Pulmonary artery endothelial cell (primary cell): ENCODE measurements around the gene GFI1. TPM values are rescaled to one million over a fixed set of nuclear protein-coding genes. Genes with fewer than 3 reads are reported as not detected.
"Not testable (repeated sequence)": the region's sequence is repeated elsewhere in the genome, so short reads cannot be mapped to it uniquely, and the experiment has no call there.

Experiments
- DNase-seq: peaks from one replicate; pipeline ENCODE4 v3.0.0-alpha.2; 2011; ENCODE audit warnings: low read depth, low spot score
- total RNA-seq: library from RNA; depleted of rRNA; stranded (reverse); fragments of >200 nt; gene quantifications from 2 replicates; pipeline ENCODE4 v1.2.3, GENCODE V29; 2014

GFI1 gene
- total RNA-seq, 1 donor from 2014 or later, result 0.26 TPM

- no peak for DNase-seq
Measured at GRCh38 chr1:92465256-92465647, 21.5 kb downstream of the GFI1 start.

GRCh38 chr1:92464588-92465255 is 22.0 kb downstream of the GFI1 start:
- no peak for DNase-seq

GRCh38 chr1:92461364-92462097 is 25.2 kb downstream of the GFI1 start:
- no peak for DNase-seq

- DNase-seq, result no peak
Measured at GRCh38 chr1:92459871-92460320, 26.8 kb downstream of the GFI1 start.

GRCh38 chr1:92458146-92458545 is 28.6 kb downstream of the GFI1 start:
- DNase-seq, result no peak

GRCh38 chr1:92447976-92448375 is 38.7 kb downstream of the GFI1 start:
- no peak for DNase-seq

GRCh38 chr1:92447033-92447681 is 39.6 kb downstream of the GFI1 start:
- no peak for DNase-seq

- no peak for DNase-seq
Measured at GRCh38 chr1:92446546-92446945, 40.2 kb downstream of the GFI1 start.

- DNase-seq, result no peak
Measured at GRCh38 chr1:92445865-92446264, 40.9 kb downstream of the GFI1 start.

GRCh38 chr1:92444351-92444750 is 42.4 kb downstream of the GFI1 start:
- no peak for DNase-seq

- DNase-seq, result no peak
Measured at GRCh38 chr1:92443893-92444292, 42.8 kb downstream of the GFI1 start.

GRCh38 chr1:92442351-92442750 is 44.4 kb downstream of the GFI1 start:
- no peak for DNase-seq

GRCh38 chr1:92441697-92442342 is 44.9 kb downstream of the GFI1 start:
- no peak for DNase-seq

GRCh38 chr1:92441316-92441696 is 45.4 kb downstream of the GFI1 start:
- no peak for DNase-seq

- DNase-seq, result no peak
Measured at GRCh38 chr1:92439291-92439690, 47.4 kb downstream of the GFI1 start.

GRCh38 chr1:92434572-92434971 is 52.2 kb downstream of the GFI1 start:
- DNase-seq, result not testable (repeated sequence)

- no peak for DNase-seq
Measured at GRCh38 chr1:92430030-92430429, 56.7 kb downstream of the GFI1 start.

- no peak for DNase-seq
Measured at GRCh38 chr1:92425617-92426016, 61.1 kb downstream of the GFI1 start.
